Smooth muscle cell (in vitro differentiated cells): ENCODE measurements around the gene LPCAT3. TPM values are rescaled to one million over a fixed set of nuclear protein-coding genes. Genes with fewer than 3 reads are reported as not detected.
A peak's percentile ranks its signal among the peaks of the same experiment; 100 is the strongest.

Source experiments
- DNase-seq: peaks from one replicate; lab custom pipeline; 2025; ENCODE audit not compliant: unreplicated experiment; lab: John Stamatoyannopoulos, UW
- H2AFZ ChIP-seq: fragments of 200-600 bp; sonication (generic); 2 replicates; pipeline ENCODE4 v1.6.0; 2016; ENCODE audit warnings: antibody characterized with exemption, low read depth, mild to moderate bottlenecking
- H3F3A ChIP-seq: fragments of 200-600 bp; sonication (generic); 2 replicates; pipeline ENCODE4 v1.6.0; 2017; ENCODE audit warnings: antibody characterized with exemption, low read depth
- H3K27ac ChIP-seq: fragments of 200-600 bp; sonication (generic); 2 replicates; pipeline ENCODE4 v1.5.1; 2016; ENCODE audit warnings: low read depth, mild to moderate bottlenecking
- H3K27me3 ChIP-seq: fragments of 200-600 bp; sonication (generic); 2 replicates; pipeline ENCODE4 v1.6.1; 2016; ENCODE audit warnings: low read depth, mild to moderate bottlenecking
- H3K36me3 ChIP-seq: fragments of 200-600 bp; sonication (generic); 2 replicates; pipeline ENCODE4 v1.5.1; 2016; ENCODE audit warnings: low read depth
- H3K4me1 ChIP-seq: fragments of 200-600 bp; sonication (generic); 2 replicates; pipeline ENCODE4 v1.5.1; 2016; ENCODE audit warnings: low read depth
- H3K4me2 ChIP-seq: fragments of 200-600 bp; sonication (generic); 2 replicates; pipeline ENCODE4 v1.6.0; 2016; ENCODE audit warnings: mild to moderate bottlenecking
- H3K4me3 ChIP-seq: fragments of 200-600 bp; sonication (generic); 2 replicates; pipeline ENCODE4 v1.5.1; 2016; ENCODE audit warnings: mild to moderate bottlenecking
- H3K79me2 ChIP-seq: fragments of 200-600 bp; sonication (generic); 2 replicates; pipeline ENCODE4 v1.6.0; 2016; ENCODE audit warnings: low read depth, mild to moderate bottlenecking
- H3K9ac ChIP-seq: fragments of 200-600 bp; sonication (generic); 2 replicates; pipeline ENCODE4 v1.6.0; 2016; ENCODE audit warnings: low read depth
- H3K9me3 ChIP-seq: fragments of 200-600 bp; sonication (generic); replicated peaks from 2 replicates; pipeline ENCODE4 v1.5.1; 2016; ENCODE audit warnings: low read depth
- H4K20me1 ChIP-seq: fragments of 200-600 bp; sonication (generic); 2 replicates; pipeline ENCODE4 v1.6.0; 2016; ENCODE audit warnings: low read depth
- CTCF ChIP-seq: fragments of 200-600 bp; sonication (generic); IDR thresholded peaks from 2 replicates; pipeline ENCODE4 v1.5.1; 2017; ENCODE audit warnings: borderline replicate concordance, mild to moderate bottlenecking, antibody characterized with exemption; ENCODE audit not compliant: insufficient read depth, poor library complexity, severe bottlenecking
- WGBS: methylation state at CpG from one replicate; pipeline ENCODE4 v1.1.7; 2016; ENCODE audit warnings: low lambda C conversion rate; 5-methylcytosine and 5-hydroxymethylcytosine counted together
- polyA plus RNA-seq: library from polyadenylated mRNA; unstranded; fragments of >200 nt; fragmentation: Nextera tagmentation; extraction: Ambion mirVana; gene quantifications from 2 replicates; pipeline ENCODE4 v1.2.1, GENCODE V29; 2016
- total RNA-seq: library from RNA; depleted of rRNA; stranded (reverse); fragments of >200 nt; gene quantifications from 2 replicates; pipeline ENCODE4 v1.2.3, GENCODE V29; 2014

LPCAT3 gene
- total and polyA plus RNA-seq, 2 experiments from 2014 or later, result 28.3 to 35.9 TPM

GRCh38 chr12:6975297-6976032, 42.8 kb downstream of the LPCAT3 start:
- H3K4me2 ChIP-seq, result no peak overlapping the region
- 97% methylated on average over 2 of the region's 2 CpGs for WGBS
- no peak for DNase-seq
- H4K20me1 ChIP-seq, result no peaks in the 10 kb centered on the region
- H3K4me1 ChIP-seq, result no peaks in the 10 kb centered on the region
- H3K36me3 ChIP-seq, result no peaks in the 10 kb centered on the region
- H3K79me2 ChIP-seq, result peaks cover 20% of the 10 kb centered on the region
- no peaks in the 10 kb centered on the region for H3K9me3 ChIP-seq
- no peak overlapping the region for H2AFZ ChIP-seq
- H3F3A ChIP-seq, result peaks cover 9% of the 10 kb centered on the region
- no peak for TF ChIP-seq CTCF
- no peak overlapping the region for H3K27ac ChIP-seq
- H3K27me3 ChIP-seq, result no peaks in the 10 kb centered on the region
- no peak overlapping the region for H3K4me3 ChIP-seq
- H3K9ac ChIP-seq, result no peak overlapping the region

DNA sequence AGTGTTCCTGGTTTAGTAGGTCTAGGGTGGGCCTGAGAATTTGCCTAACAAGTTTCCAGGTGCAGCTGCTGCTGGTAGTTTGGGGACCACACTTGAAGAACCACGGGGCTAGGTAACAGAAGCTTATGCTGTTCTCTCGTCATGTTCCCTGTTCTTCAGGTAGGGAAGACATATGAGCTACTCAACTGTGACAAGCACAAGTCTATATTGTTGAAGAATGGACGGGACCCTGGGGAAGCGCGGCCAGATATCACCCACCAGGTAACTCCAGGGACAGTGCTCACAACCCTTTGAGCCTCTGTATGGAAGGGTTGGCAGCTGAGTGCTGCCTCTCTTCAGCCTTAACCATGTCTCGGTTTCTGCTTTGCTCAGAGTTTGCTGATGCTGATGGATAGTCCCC, 44.1 kb downstream of the LPCAT3 start:
- Histone ChIP-seq H3K4me2 (no peak overlapping the region), H3K4me1 (peaks cover 6% of the 10 kb centered on the region), H3K27ac (no peak overlapping the region), H3F3A (peaks cover 11% of the 10 kb centered on the region), H3K4me3 (no peak overlapping the region), H4K20me1 (no peaks in the 10 kb centered on the region), H3K27me3 (no peaks in the 10 kb centered on the region), H3K36me3 (no peaks in the 10 kb centered on the region), H3K79me2 (peaks cover 33% of the 10 kb centered on the region), H3K9ac (no peak overlapping the region), H2AFZ (no peak overlapping the region), H3K9me3 (no peaks in the 10 kb centered on the region)
- WGBS, result over 99% methylated on average over 6 of the region's 6 CpGs
- no peak for DNase-seq
- no peak for TF ChIP-seq CTCF

GRCh38 chr12:6970096-6970527, 48.2 kb downstream of the LPCAT3 start:
- peaks cover 11% of the 10 kb centered on the region for H3K4me1 ChIP-seq
- H4K20me1 ChIP-seq, result peaks cover 5% of the 10 kb centered on the region
- H3K27me3 ChIP-seq, result no peaks in the 10 kb centered on the region
- no peaks in the 10 kb centered on the region for H3K36me3 ChIP-seq
- H3K27ac ChIP-seq, result peak overlapping the region; percentile 70
- peak overlapping the region; percentile 99 for H3K4me2 ChIP-seq
- peak overlapping the region; percentile 95 for H3K9ac ChIP-seq
- peaks cover 39% of the 10 kb centered on the region for H3K79me2 ChIP-seq
- H3K9me3 ChIP-seq, result no peaks in the 10 kb centered on the region
- peaks cover 33% of the 10 kb centered on the region for H3F3A ChIP-seq
- DNase-seq, result no peak
- TF ChIP-seq CTCF, result no peak
- under 1% methylated on average over 18 of the region's 31 CpGs for WGBS
- H2AFZ ChIP-seq, result peak overlapping the region; percentile 61
- peak overlapping the region; percentile 88 for H3K4me3 ChIP-seq

GRCh38 chr12:6968426-6968825, 49.9 kb downstream of the LPCAT3 start:
- H3K4me3 ChIP-seq, result no peak overlapping the region
- WGBS, result 93% methylated on average over 9 of the region's 9 CpGs
- no peaks in the 10 kb centered on the region for H3K9me3 ChIP-seq
- no peak overlapping the region for H3K9ac ChIP-seq
- DNase-seq, result no peak
- H2AFZ ChIP-seq, result no peak overlapping the region
- TF ChIP-seq CTCF, result no peak
- H3F3A ChIP-seq, result peaks cover 43% of the 10 kb centered on the region
- H3K27me3 ChIP-seq, result no peaks in the 10 kb centered on the region
- H3K4me2 ChIP-seq, result no peak overlapping the region
- peaks cover 39% of the 10 kb centered on the region for H3K79me2 ChIP-seq
- peak overlapping the region; percentile 70 for H3K27ac ChIP-seq
- H3K4me1 ChIP-seq, result peaks cover 11% of the 10 kb centered on the region
- peaks cover 5% of the 10 kb centered on the region for H4K20me1 ChIP-seq
- no peaks in the 10 kb centered on the region for H3K36me3 ChIP-seq
